Measurements from ENCODE around the gene MYDGF. TPM values are rescaled to one million over a fixed set of nuclear protein-coding genes. Genes with fewer than 3 reads are reported as not detected.

The MYDGF gene
- 82.8 and 131 TPM in 2 replicates for total RNA-seq

DNA sequence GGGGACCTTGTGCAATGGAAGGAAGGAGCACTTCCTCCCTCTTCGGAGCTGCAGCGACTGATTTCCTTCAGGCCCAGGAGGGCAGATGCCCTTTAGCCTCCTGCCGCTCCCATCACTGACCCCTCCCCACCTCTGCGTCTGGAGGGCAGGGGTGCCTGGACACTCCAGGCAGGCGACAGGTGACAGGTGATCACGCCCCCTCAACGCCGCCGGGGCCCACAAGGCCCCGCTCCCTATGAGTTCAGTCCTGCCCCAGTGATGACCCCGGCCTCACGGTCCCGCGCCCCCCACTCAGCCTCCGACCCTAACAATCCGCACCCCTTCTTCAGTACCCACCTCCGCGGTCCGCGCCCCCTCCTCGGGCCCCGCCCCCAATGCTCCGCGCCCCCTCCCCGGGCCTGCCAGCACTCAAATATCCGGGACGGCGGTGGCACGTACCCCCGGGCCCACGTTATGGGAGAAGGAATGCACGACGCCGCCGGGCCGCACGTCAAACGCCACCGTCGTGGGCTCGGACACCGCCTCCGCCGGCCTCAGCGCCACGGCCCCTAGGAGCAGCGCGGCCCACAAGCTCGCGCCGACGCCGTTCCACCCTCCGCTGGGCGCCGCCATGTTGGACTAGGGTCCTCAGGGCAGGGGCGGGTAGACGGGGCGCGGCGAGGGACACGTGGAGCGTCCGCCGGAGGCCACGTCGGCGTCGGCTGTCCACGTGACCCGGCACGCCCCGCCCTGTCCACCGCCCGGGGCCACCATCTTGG, at the start of gene MYDGF:
TSS of gene MYDGF (minus strand) at position 620 of the 758 bp plus-strand sequence. CDS start at position 612, 8 bp downstream.

DNA sequence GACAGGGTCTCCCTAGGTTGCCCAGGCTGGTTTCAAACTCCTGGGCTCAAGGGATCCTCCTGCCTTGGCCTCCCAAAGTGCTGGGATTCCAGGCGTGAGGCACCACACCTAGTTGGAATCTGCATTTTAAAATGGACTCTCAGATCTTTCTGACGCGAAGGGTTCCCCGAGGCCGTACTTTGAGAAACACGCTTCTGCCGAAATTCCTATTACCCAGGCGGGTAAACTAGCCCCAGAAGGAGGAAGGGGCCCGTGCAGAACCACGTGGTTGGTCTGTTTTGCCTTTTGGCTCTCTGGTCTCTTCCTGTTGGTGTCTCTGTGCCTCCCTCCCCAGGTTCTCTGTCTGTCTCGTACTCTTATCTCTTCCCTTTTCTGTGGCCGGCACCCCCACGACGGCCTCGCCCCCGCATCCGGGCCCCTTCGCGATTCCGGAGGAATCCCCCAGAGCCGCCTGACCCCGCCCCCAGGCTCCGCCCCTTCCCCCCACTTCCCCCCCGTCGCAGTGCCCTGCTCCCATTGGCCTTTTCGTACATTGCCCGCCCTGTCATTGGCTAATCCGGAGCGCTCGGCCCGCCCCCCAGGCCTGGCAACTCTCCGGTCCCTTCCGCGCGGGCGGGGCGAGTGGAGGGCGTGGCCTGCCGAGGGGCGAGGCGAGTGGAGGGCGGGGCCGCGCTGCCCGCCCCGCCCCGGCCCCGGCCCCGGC, 31.2 kb downstream of the MYDGF start, which contains the start of gene TNFAIP8L1:
TSS of gene TNFAIP8L1 (plus strand) at position 689 of the 703 bp plus-strand sequence. CDS start 12,354 bp downstream, outside the sequence.

Other genes starting within 250 kb of the MYDGF start
- gene UBXN6, start 212.5 kb downstream of the MYDGF start, total RNA-seq = 112 and 115 TPM in 2 replicates
- 48.4 and 57.3 TPM in 2 replicates for gene HDGFL2, start 198.0 kb downstream of the MYDGF start, total RNA-seq
- gene PLIN4, start 151.9 kb downstream of the MYDGF start, total RNA-seq = not detected in 2 replicates
- gene PLIN5, start 135.1 kb downstream of the MYDGF start, total RNA-seq = not detected in 2 replicates
- not detected in 2 replicates for gene LRG1, start 130.3 kb downstream of the MYDGF start, total RNA-seq
- not detected in 2 replicates for gene SEMA6B, start 110.7 kb downstream of the MYDGF start, total RNA-seq
- 2.4 and 3.1 TPM in 2 replicates for gene TNFAIP8L1, start 30.8 kb downstream of the MYDGF start, total RNA-seq
- 36.5 and 52.5 TPM in 2 replicates for gene DPP9, start 53.5 kb upstream of the MYDGF start, total RNA-seq
- 17.3 and 20.8 TPM in 2 replicates for gene FEM1A, start 121.4 kb upstream of the MYDGF start, total RNA-seq
- gene TICAM1, start 161.4 kb upstream of the MYDGF start, total RNA-seq = 3.3 and 3.5 TPM in 2 replicates
- gene PLIN3, start 197.3 kb upstream of the MYDGF start, total RNA-seq = 161 and 270 TPM in 2 replicates
- gene ARRDC5, start 232.6 kb upstream of the MYDGF start, total RNA-seq = not detected in 2 replicates
- 25.9 and 26.8 TPM in 2 replicates for gene UHRF1, start 239.2 kb upstream of the MYDGF start, total RNA-seq